HG03196 (cell line): ENCODE data around the gene B4GALT1.

ENCODE experiments used
- ATAC-seq: cut with Tn5 transposase; IDR thresholded peaks from one replicate; pipeline ENCODE4 v1.9.1; 2021; ENCODE audit not compliant: unreplicated experiment

The B4GALT1 gene

GRCh38 chr9:33142535-33142934 lies 24.6 kb downstream of the B4GALT1 start:
- no peak for ATAC-seq

- no peak for ATAC-seq
These were observed 26.5 kb downstream of the B4GALT1 start for GRCh38 chr9:33140401-33141360.

- ATAC-seq, result no peak
These were observed 27.5 kb downstream of the B4GALT1 start for GRCh38 chr9:33139421-33140228.

- ATAC-seq, result no peak
These were observed 28.4 kb downstream of the B4GALT1 start for GRCh38 chr9:33138768-33139167.

GRCh38 chr9:33137781-33138264 lies 29.3 kb downstream of the B4GALT1 start:
- ATAC-seq, result no peak

- ATAC-seq, result no peak
These were observed 30.1 kb downstream of the B4GALT1 start for GRCh38 chr9:33136721-33137670.

- ATAC-seq, result no peak
These were observed 31.6 kb downstream of the B4GALT1 start for GRCh38 chr9:33135470-33135958.

GRCh38 chr9:33135031-33135461 lies 32.1 kb downstream of the B4GALT1 start:
- no peak for ATAC-seq

GRCh38 chr9:33133186-33133585 lies 34.0 kb downstream of the B4GALT1 start:
- no peak for ATAC-seq

GRCh38 chr9:33131790-33132772 lies 35.1 kb downstream of the B4GALT1 start:
- no peak for ATAC-seq

- ATAC-seq, result no peak
These were observed 36.0 kb downstream of the B4GALT1 start for GRCh38 chr9:33130961-33131789.

- peak; percentile 61 for ATAC-seq
These were observed 37.0 kb downstream of the B4GALT1 start for GRCh38 chr9:33129886-33130881.

- ATAC-seq, result no peak
These were observed 37.8 kb downstream of the B4GALT1 start for GRCh38 chr9:33129251-33129885.

GRCh38 chr9:33128570-33128969 lies 38.6 kb downstream of the B4GALT1 start:
- ATAC-seq, result no peak

- no peak for ATAC-seq
These were observed 39.3 kb downstream of the B4GALT1 start for GRCh38 chr9:33127881-33128280.
